ENCODE results near the gene PPIL6. TPM values are rescaled to one million over a fixed set of nuclear protein-coding genes. Genes with fewer than 3 reads are reported as not detected.

The PPIL6 gene
- total and polyA plus RNA-seq, 2 experiments from 2014 or later: 1.7 TPM

DNA sequence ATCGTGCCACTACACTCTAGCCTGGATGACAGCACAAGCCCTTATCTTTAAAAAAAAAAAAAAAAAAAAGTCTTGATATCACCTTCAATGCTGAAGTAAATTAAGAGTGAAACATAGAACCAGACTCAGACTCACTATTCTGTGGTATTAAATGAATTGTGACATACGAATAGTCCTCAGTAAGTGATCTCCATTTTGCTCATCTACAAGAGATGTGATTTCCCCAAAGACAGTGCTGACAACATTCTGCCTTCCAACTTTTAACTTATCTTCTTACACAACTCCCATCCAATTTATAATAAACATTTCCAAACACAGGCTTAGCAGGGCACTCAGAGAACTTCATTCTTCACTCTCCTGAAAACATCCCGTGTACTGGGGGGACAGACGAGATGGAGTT, 34.6 kb upstream of the PPIL6 start (continued):
- TF ChIP-seq POLR2AphosphoS5 (IDR thresholded peaks at IDR 0.05; ENCODE audit: low read depth): no peak

GRCh38 chr6:109473120-109473519, 32.7 kb upstream of the PPIL6 start:
- no peak for DNase-seq (ENCODE audit: low spot score)
- Mint-ChIP-seq H3K27me3 (ENCODE audit: insufficient read depth, low read depth, poor library complexity) (peaks cover 3% of the 10 kb centered on the region), H3K27ac (no peak overlapping the region), H3K4me3 (no peak overlapping the region), H3K4me1 (peaks cover 5% of the 10 kb centered on the region; the same call in 2 of the 3 replicates), H3K9me3 (no peaks in the 10 kb centered on the region), H3K36me3 (ENCODE audit: low read depth) (peaks cover 87% of the 10 kb centered on the region)
- no peak for ATAC-seq
- no peak overlapping the region for H2AFZ ChIP-seq
- peaks cover 31% of the 10 kb centered on the region for H4K20me1 ChIP-seq (replicated peaks; ENCODE audit: insufficient read depth)
- peaks cover 8% of the 10 kb centered on the region; the same call in 1 of the 2 replicates for H3K4me1 ChIP-seq (ENCODE audit: insufficient read depth)
- TF ChIP-seq EZH2 (IDR thresholded peaks at IDR 0.05; ENCODE audit: low read depth, unreplicated experiment) (no peak), EZH2phosphoT487 (IDR thresholded peaks at IDR 0.05; ENCODE audit: unreplicated experiment) (no peak), CREB1 (CRISPR knock-in tag; IDR thresholded peaks at IDR 0.05; ENCODE audit: low read depth) (no peak), ZNF462 (CRISPR knock-in tag; IDR thresholded peaks at IDR 0.05) (no peak), REST (IDR thresholded peaks at IDR 0.05; ENCODE audit: unreplicated experiment) (no peak), JUNB (IDR thresholded peaks at IDR 0.05; ENCODE audit: unreplicated experiment) (no peak), ZNF331 (CRISPR knock-in tag; IDR thresholded peaks at IDR 0.05; ENCODE audit: low read depth) (no peak), ZNF114 (CRISPR knock-in tag; IDR thresholded peaks at IDR 0.05) (no peak), NANOG (IDR thresholded peaks at IDR 0.05; ENCODE audit: borderline replicate concordance) (no peak)
- peaks cover 47% of the 10 kb centered on the region for H3K36me3 ChIP-seq (ENCODE audit: insufficient read depth)
- no peaks in the 10 kb centered on the region for H3K27me3 ChIP-seq (ENCODE audit: insufficient read depth)
- no peak overlapping the region for H3K27ac ChIP-seq (ENCODE audit: low read depth)
- H3K79me2 ChIP-seq (replicated peaks; ENCODE audit: insufficient read depth): peaks cover 51% of the 10 kb centered on the region
- no peaks in the 10 kb centered on the region for H3F3A ChIP-seq (replicated peaks; ENCODE audit: low read depth)
- no peak overlapping the region for H3K4me2 ChIP-seq
- no peak overlapping the region for H3K4me3 ChIP-seq
- H3K9me2 ChIP-seq (ENCODE audit: insufficient read depth): no peaks in the 10 kb centered on the region
